GM12872 (cell line): Measurements from ENCODE around the gene EZH1.

Source experiments
- TF ChIP-seq, protein P1 (sequence below): IDR thresholded peaks from 3 replicates; pipeline ENCODE4 v1.5.1; 2011; ENCODE audit warnings: low read depth, mild to moderate bottlenecking, low read length, moderate library complexity; ENCODE audit not compliant: insufficient read depth

The EZH1 gene

DNA sequence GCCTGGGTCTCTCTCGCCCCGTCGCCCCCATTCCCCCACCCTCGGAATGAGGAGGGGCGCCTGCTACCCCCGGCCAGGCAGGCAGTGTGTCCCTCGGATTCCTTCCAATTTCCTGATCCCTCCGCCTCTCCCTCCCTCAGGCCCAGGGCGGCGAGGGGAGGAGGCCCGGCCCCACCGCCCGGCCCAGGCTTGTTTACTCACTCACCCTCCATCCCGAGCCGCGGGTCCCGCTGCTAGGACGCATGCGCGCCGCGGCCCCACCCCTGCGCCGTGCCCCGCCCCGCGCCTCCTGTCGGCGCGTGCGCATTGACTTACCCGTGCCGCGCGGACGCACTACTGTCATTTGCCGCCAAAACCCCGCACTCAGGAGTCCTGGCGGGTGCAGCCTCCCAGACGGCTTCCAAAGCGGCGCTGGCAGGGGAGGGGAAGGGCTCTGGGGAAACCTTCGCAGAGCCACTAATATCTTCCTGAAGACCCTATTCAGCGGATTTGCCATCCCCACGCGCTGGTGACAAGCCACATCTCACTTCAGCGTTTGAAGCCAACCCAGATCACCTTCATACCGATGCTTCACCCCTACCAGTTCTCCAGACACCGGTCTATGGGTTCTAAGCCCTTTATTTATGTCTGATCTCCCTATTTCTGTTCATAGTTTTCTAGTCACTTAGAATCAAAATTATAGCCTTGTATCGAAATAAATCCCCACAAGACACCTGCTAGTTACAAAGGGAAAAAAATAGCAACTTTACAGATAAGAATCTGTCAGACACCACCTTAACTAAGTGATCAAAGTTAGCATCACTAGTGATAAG lies at the start of gene EZH1:
TSS of gene EZH1 (minus strand) at position 235 of the 812 bp plus-strand sequence. CDS start 16,099 bp downstream, outside the sequence.
- TF ChIP-seq, protein P1, sequence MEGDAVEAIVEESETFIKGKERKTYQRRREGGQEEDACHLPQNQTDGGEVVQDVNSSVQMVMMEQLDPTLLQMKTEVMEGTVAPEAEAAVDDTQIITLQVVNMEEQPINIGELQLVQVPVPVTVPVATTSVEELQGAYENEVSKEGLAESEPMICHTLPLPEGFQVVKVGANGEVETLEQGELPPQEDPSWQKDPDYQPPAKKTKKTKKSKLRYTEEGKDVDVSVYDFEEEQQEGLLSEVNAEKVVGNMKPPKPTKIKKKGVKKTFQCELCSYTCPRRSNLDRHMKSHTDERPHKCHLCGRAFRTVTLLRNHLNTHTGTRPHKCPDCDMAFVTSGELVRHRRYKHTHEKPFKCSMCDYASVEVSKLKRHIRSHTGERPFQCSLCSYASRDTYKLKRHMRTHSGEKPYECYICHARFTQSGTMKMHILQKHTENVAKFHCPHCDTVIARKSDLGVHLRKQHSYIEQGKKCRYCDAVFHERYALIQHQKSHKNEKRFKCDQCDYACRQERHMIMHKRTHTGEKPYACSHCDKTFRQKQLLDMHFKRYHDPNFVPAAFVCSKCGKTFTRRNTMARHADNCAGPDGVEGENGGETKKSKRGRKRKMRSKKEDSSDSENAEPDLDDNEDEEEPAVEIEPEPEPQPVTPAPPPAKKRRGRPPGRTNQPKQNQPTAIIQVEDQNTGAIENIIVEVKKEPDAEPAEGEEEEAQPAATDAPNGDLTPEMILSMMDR, result no peak

DNA sequence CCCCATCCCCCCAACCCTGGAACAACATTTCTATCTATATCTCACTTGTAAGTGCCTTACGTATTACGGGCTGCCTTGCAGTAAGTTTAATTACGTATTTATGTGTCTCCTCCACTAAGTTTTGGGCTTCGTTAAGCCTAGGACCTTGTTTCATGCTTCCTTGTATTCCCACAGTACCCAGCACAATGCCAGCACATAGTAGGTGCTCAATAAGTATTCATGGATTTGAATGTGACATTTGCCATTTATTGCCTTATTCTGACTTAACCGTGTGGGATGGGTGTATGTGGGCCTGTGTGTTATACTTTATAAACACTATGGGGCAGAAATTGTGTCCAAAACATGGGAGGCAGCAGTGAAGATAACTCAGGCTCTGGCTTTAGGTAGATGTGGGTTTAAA lies 47.7 kb upstream of the EZH1 start:
- TF ChIP-seq, protein P1, result no peak

DNA sequence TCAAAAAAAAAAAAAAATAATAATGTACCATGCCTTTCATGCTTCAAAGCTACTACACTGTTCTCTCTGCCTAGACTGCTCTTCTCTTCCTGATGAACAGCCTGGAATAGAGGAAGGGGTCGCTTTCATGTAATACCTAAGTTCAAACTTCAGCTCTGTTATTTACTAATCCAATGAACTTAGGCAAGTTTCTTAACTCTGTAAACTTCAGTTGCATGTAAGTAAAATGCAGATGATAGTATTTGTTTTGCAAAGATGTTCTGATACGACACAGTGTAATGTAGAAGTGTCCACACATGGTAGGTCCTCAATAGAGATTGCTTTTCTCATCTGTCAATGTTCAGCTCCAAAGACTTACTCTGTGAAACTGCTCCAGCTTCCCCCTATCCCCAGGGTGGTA lies 47.1 kb upstream of the EZH1 start:
- TF ChIP-seq, protein P1, result no peak

DNA sequence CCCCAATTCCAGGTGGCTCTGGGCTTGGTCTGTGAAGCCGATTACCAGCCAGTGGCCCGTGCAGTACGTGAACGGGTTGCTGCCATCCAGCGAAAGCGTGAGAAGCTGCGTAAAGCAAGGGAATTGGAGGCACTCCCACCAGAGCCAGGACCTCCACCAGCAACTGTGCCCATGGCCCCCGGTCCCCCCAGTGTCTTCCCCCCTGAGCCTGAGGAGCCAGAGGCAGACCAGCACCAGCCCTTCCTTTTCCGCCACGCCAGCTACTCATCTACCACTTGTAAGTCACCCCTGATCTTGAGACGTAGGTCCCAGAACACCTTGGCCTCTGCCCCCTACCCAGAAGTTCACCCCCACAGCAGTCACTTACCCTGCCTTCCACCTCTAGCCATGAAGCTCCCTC lies 42.4 kb upstream of the EZH1 start:
- TF ChIP-seq, protein P1, result no peak

DNA sequence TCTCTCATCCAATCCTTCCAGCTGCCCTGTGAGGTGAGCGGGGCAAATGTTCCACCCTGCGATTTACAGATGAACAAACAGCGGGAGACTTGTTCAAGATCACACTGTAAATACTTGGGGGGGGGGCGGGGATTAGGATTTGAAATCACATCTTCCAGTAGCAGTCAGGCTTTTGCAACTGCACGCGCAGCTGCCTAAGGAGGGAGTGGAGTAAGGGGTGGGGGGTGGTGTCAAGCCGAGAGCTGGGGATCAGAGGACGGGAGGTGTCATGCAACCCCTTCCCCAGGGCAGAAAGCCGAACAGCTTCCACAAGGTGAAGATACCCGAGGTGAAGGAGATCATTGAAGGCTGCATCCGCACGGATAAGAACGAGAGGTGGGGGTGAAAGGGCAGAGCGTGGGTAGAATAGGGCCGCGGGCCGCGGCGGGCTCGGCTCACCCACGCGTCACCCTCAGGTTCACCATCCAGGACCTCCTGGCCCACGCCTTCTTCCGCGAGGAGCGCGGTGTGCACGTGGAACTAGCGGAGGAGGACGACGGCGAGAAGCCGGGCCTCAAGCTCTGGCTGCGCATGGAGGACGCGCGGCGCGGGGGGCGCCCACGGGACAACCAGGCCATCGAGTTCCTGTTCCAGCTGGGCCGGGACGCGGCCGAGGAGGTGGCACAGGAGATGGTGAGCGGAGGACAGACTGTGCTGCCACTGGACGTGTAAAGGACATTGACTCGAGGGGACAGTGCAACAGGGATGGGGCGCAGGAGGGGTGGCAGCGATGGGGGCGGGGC lies 40.2 kb upstream of the EZH1 start:
- TF ChIP-seq, protein P1, result no peak

DNA sequence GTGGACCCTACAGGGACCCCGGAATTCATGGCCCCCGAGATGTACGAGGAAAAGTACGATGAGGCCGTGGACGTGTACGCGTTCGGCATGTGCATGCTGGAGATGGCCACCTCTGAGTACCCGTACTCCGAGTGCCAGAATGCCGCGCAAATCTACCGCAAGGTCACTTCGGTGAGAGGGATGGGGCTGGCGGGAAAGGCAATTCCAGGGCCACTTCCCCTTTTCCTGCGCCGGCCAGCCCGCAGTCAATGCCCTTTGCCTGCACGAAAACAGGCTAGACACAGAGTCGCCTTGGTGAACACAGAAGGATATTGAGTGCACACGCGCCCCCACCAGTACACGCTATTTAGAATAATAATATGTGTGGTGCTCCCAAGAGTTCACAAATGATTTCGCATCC lies 39.6 kb upstream of the EZH1 start:
- TF ChIP-seq, protein P1, result no peak

DNA sequence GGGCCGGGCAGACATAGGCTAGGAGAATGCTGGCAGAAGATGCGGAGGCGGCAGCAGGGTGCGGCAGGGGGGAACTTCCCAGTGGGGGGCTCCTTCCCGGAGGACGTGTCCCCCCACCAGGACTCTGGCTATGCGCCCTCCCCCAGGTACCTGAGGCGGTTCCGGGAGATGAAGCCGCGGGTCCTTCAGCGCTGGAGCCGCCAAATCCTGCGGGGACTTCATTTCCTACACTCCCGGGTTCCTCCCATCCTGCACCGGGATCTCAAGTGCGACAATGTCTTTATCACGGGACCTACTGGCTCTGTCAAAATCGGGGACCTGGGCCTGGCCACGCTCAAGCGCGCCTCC lies 38.9 kb upstream of the EZH1 start:
- TF ChIP-seq, protein P1, result no peak
